Activated T-helper 1 cell treated with anti-CD3 and anti-CD28 coated beads, Interleukin-2, amount 50 U/mL, for 16 hours (primary cell): ENCODE measurements around the gene LEF1.

ENCODE experiments used
- DNase-seq, 2 donors: peaks; one replicate each; pipeline ENCODE4 v3.0.0-alpha.2; 2020; ENCODE audit warnings: low read depth in 1 of 2, low spot score in 1 of 2

The LEF1 gene

DNA sequence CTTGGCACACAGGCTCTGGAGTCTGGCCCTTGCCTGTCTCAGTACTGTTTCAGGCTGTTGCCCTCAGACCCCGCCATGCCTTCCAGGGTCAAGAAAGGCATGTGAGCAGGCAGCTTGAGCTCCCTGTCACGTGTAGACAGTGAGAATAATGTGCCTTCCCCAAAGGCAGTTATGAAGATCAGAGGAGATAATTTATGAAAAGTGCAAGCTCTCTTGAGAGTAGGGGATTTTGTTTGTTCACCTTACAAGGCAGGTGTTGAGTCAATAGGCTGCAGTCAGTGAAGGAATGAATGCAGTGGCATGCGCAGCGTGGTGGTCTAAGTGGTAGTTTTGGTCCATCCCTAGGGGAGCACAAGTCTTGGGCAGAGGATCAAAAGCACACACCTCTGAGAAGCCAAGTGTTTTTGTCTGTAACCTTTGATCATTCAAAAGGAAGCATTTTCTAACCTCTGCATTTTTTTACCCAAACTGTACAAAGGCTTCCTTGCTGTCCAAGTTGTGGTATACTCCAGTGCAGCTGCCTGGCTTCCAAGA is 164.7 kb downstream of the LEF1 start:
- DNase-seq = no peak

GRCh38 chr4:108001540-108002135 is 167.1 kb downstream of the LEF1 start:
- DNase-seq = no peak

DNA sequence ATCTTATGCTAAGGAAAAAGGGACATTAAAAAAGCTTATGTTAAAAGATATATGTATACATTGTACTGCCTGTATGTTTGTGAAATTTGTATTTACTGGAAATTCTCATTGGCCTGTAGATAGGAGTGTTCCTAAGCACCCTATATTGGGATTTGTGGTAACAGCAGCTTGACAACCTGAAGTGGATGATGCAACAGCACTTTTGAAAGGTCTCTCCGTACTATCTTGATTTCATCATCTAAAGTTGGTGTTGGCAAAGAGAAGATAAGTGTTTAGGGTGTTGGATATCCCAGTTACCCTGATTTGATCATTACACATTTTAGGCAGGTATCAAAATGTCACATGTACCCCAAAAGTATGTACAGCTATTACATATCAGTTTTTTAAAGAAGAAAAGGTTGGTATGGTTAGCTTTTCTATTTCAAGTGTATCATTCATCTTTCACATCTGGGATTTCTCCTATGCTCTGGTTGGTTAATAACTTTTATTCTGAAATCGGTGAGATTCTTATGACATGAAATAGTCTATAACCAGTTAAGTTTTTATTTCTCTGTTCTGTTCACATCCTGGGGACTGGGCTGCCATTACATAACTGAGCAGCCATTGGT is 168.7 kb downstream of the LEF1 start:
- no peak for DNase-seq

- no peak for DNase-seq
Measured at GRCh38 chr4:107997794-107998193, 170.9 kb downstream of the LEF1 start.
